ENCODE results near the gene CSK.
A peak's percentile ranks its signal among the peaks of the same experiment; 100 is the strongest.
"Not testable (repeated sequence)": the region's sequence is repeated elsewhere in the genome, so short reads cannot be mapped to it uniquely, and the experiment has no call there.

Gene CSK

GRCh38 chr15:74781431-74782258 lies at the start of gene CSK:
Gene CSK (plus strand): TSS chr15:74782080. CDS start chr15:74798298, 16,218 bp downstream.
- DNase-seq, result peak; percentile 61

- DNase-seq, result no peak
Observed at GRCh38 chr15:74732846-74733245, 49.0 kb upstream of the CSK start.

GRCh38 chr15:74733269-74733668 lies 48.6 kb upstream of the CSK start:
- DNase-seq, result no peak

GRCh38 chr15:74735305-74735704 lies 46.6 kb upstream of the CSK start:
- no peak for DNase-seq

GRCh38 chr15:74738239-74738638 lies 43.6 kb upstream of the CSK start:
- DNase-seq, result not testable (repeated sequence)

- DNase-seq, result no peak
Observed at GRCh38 chr15:74742422-74742821, 39.5 kb upstream of the CSK start.

GRCh38 chr15:74746389-74746788 lies 35.5 kb upstream of the CSK start:
- DNase-seq, result no peak

GRCh38 chr15:74748322-74748946 lies 33.4 kb upstream of the CSK start, which contains the start of gene CYP1A2:
Gene CYP1A2 (plus strand): TSS chr15:74748845. CDS start chr15:74749739, 894 bp downstream.
- DNase-seq, result no peak

- DNase-seq, result no peak
Observed at GRCh38 chr15:74749832-74750231, 32.0 kb upstream of the CSK start.

- no peak for DNase-seq
Observed at GRCh38 chr15:74750751-74751150, 31.1 kb upstream of the CSK start.

- DNase-seq, result no peak
Observed at GRCh38 chr15:74752011-74752410, 29.9 kb upstream of the CSK start.

- no peak for DNase-seq
Observed at GRCh38 chr15:74752531-74752930, 29.3 kb upstream of the CSK start.

- no peak for DNase-seq
Observed at GRCh38 chr15:74754593-74755215, 27.2 kb upstream of the CSK start.

GRCh38 chr15:74758736-74759135 lies 23.1 kb upstream of the CSK start:
- no peak for DNase-seq

- DNase-seq, result no peak
Observed at GRCh38 chr15:74762791-74763150, 19.1 kb upstream of the CSK start.

- DNase-seq, result no peak
Observed at GRCh38 chr15:74763416-74763815, 18.5 kb upstream of the CSK start.

GRCh38 chr15:74767167-74768098 lies 14.4 kb upstream of the CSK start:
- DNase-seq, result no peak

- DNase-seq, result no peak
Observed at GRCh38 chr15:74768099-74768770, 13.6 kb upstream of the CSK start.

GRCh38 chr15:74768771-74769342 lies 13.0 kb upstream of the CSK start:
- DNase-seq, result peak; percentile 25

- DNase-seq, result no peak
Observed at GRCh38 chr15:74769463-74770025, 12.3 kb upstream of the CSK start.

GRCh38 chr15:74770211-74770903 lies 11.5 kb upstream of the CSK start:
- DNase-seq, result no peak
